ENCODE data around the gene UQCC2.

The UQCC2 gene

GRCh38 chr6:33691456-33692077 lies 19.9 kb downstream of the UQCC2 start:
- no peak for DNase-seq (ENCODE audit: low read depth in 4 of 4, low spot score in 1 of 4)

GRCh38 chr6:33690766-33691165 lies 20.7 kb downstream of the UQCC2 start:
- DNase-seq (ENCODE audit: low read depth in 4 of 4, low spot score in 1 of 4): no peak

- no peak for DNase-seq (ENCODE audit: low read depth in 4 of 4, low spot score in 1 of 4)
These were observed 21.6 kb downstream of the UQCC2 start for GRCh38 chr6:33689879-33690278.

- DNase-seq (ENCODE audit: low read depth in 4 of 4, low spot score in 1 of 4): no peak
These were observed 22.4 kb downstream of the UQCC2 start for GRCh38 chr6:33689148-33689494.

GRCh38 chr6:33688451-33689147 lies 22.9 kb downstream of the UQCC2 start:
- DNase-seq (ENCODE audit: low read depth in 4 of 4, low spot score in 1 of 4): no peak

GRCh38 chr6:33688006-33688405 lies 23.5 kb downstream of the UQCC2 start:
- no peak for DNase-seq (ENCODE audit: low read depth in 4 of 4, low spot score in 1 of 4)

GRCh38 chr6:33686981-33687975 lies 24.2 kb downstream of the UQCC2 start:
- DNase-seq (ENCODE audit: low read depth in 4 of 4, low spot score in 1 of 4): no peak

GRCh38 chr6:33686225-33686924 lies 25.1 kb downstream of the UQCC2 start:
- DNase-seq (ENCODE audit: low read depth in 4 of 4, low spot score in 1 of 4): no peak

- DNase-seq (ENCODE audit: low read depth in 4 of 4, low spot score in 1 of 4): no peak
These were observed 25.9 kb downstream of the UQCC2 start for GRCh38 chr6:33685411-33686224.

GRCh38 chr6:33684983-33685382 lies 26.5 kb downstream of the UQCC2 start:
- no peak for DNase-seq (ENCODE audit: low read depth in 4 of 4, low spot score in 1 of 4)

- no peak for DNase-seq (ENCODE audit: low read depth in 4 of 4, low spot score in 1 of 4)
These were observed 27.0 kb downstream of the UQCC2 start for GRCh38 chr6:33684428-33684896.

GRCh38 chr6:33683576-33684427 lies 27.7 kb downstream of the UQCC2 start:
- no peak for DNase-seq (ENCODE audit: low read depth in 4 of 4, low spot score in 1 of 4)

GRCh38 chr6:33683051-33683571 lies 28.4 kb downstream of the UQCC2 start:
- DNase-seq (ENCODE audit: low read depth in 4 of 4, low spot score in 1 of 4): peak in 2 of 4 experiments; percentile 26 to 30

- no peak for DNase-seq (ENCODE audit: low read depth in 4 of 4, low spot score in 1 of 4)
These were observed 29.2 kb downstream of the UQCC2 start for GRCh38 chr6:33682341-33682740.

GRCh38 chr6:33679761-33680160 lies 31.7 kb downstream of the UQCC2 start:
- DNase-seq (ENCODE audit: low read depth in 4 of 4, low spot score in 1 of 4): no peak

- DNase-seq (ENCODE audit: low read depth in 4 of 4, low spot score in 1 of 4): no peak
These were observed 32.5 kb downstream of the UQCC2 start for GRCh38 chr6:33678932-33679490.

GRCh38 chr6:33678233-33678931 lies 33.1 kb downstream of the UQCC2 start:
- DNase-seq (ENCODE audit: low read depth in 4 of 4, low spot score in 1 of 4): no peak

- DNase-seq (ENCODE audit: low read depth in 4 of 4, low spot score in 1 of 4): no peak
These were observed 33.8 kb downstream of the UQCC2 start for GRCh38 chr6:33677689-33678088.
